Stimulated activated CD4-positive, alpha-beta T cell treated with anti-CD3 and anti-CD28 coated beads, Interleukin-15, amount 100 ng/mL, for 48 hours (primary cell): Measurements from ENCODE around the gene ZMIZ1.

Experiments
- DNase-seq, 2 donors: peaks; one replicate each; pipeline ENCODE4 v3.0.0-alpha.2; 2020; ENCODE audit warnings: low read depth in 2 of 2

The ZMIZ1 gene

DNA sequence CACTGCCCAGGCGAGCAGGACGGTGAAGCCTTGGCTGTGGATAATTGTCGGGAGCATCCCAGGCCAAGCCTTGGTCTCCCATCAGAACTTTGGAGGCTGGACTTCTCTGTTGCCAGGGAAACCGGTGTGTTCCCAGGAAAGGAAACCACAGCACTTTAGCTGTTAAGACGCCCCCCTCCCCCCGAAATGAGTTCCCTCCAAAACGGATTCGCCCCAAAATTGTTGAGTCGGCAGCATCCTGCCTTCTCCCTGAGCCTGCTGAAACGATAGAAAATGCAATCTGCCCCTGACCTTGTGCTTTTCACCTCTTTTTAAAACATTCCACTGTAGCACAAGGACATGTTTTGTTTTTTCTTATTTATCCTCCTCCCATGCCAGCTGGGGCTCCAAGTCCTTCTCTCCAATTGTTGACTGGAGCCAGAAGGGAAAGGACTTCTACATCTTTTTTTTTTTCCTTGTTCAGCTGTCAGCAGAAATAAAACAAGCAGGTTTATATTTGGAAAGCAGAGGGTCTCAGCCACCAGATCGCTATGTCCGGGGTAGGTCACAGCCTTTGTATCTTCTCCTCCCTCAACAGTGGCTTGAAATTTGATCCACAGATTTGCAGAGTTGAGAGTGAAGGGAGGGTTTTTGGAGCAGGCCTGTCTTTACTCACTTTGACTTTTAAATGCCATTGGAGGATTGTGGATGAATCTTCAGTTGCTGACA is 116.5 kb downstream of the ZMIZ1 start:
- no peak for DNase-seq

DNA sequence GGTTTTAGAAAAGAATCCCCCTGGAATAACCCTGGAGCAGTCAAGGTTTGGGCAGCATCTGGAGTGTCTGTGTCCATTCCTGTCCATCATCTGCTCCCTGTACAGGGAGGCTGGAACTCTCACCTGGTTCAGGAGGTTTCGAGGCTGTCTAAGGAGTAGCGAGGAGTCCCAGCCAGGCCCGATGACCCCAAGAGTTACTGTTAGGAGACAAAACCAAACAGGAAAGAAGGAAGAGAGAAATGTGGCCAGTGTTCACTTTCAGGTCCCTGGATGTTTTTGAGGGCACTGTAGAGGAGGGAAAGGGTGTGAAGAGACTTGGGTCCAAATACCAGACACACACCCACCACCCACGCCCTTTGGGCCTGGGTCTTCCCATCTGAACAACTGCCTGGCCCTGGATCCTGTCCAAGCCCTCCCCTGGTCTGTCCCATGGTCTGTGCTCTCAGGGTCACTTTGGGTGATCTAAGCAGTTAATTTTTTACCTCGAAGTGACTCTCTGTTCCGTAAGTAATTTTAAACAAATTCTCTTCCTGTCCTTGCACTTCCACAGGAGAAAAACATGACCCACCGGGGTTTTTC is 117.1 kb downstream of the ZMIZ1 start:
- no peak for DNase-seq

DNA sequence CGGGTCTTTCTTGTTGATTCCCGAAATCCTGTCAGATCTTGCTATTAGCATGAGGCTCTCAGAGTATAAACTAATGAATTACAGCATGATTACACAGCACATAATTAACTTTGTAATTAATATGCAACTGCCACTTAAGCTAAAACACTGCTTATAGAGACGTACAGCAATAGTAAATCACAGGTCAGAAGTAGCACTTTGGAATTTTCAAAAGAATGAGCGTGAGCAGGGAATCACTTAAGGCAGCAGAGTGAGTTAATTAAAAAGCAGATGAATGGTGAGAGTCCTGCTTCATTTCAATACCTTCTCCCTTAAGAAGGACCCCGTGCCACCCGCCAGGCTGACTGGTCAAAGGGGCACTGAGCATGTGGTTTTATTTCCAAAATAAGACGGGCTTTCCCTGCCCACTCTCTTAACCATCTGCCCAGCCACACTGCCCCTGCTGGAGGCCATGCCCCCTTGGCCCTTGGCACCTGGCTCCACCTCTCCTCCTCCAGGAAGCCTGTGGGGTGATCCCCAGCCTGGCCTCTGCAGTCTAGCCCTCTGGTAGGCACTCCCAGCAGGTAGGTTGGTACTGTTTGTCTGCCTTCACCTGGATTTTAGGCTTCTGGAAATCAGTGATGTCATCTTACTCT is 117.8 kb downstream of the ZMIZ1 start:
- DNase-seq = no peak

DNA sequence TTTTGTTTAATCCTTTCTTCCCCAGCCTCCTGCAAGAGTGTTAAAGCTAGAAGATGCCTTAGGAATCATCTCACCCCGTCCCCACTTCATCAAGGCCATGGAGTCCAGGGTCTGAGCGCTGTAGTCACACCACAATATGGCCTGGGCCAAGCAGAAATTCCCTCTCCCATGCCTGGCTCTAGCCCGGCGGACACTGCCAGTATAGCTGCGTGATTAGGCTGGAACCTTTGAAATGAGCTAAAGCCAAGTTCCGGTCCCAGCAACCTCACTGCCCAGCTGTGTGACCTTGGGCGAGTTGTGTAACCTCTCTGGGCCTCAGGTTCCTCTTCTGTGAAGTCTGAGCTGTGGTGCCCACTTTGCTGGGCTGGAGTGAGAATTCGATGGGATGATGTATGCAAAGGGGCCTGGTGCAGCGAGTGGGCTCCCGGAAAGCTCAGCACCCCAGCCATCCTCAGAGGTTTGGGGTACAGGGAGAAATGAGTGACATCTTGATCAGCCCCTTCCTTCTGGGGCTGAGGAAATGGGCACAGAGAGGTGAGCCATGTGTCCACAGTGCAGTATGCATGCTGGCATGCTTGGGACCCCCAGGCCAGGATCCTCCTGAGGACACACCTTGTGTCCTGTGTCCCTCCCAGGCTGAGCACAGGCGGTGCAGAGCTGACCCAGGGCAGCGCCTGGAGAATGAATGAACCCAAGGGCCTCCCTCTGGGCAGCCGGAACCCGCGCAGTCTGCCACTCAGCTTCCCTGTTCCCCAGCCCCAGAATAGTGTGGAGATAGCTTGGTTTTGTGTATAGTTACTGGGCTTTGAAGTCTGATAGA is 118.6 kb downstream of the ZMIZ1 start:
- DNase-seq = no peak

DNA sequence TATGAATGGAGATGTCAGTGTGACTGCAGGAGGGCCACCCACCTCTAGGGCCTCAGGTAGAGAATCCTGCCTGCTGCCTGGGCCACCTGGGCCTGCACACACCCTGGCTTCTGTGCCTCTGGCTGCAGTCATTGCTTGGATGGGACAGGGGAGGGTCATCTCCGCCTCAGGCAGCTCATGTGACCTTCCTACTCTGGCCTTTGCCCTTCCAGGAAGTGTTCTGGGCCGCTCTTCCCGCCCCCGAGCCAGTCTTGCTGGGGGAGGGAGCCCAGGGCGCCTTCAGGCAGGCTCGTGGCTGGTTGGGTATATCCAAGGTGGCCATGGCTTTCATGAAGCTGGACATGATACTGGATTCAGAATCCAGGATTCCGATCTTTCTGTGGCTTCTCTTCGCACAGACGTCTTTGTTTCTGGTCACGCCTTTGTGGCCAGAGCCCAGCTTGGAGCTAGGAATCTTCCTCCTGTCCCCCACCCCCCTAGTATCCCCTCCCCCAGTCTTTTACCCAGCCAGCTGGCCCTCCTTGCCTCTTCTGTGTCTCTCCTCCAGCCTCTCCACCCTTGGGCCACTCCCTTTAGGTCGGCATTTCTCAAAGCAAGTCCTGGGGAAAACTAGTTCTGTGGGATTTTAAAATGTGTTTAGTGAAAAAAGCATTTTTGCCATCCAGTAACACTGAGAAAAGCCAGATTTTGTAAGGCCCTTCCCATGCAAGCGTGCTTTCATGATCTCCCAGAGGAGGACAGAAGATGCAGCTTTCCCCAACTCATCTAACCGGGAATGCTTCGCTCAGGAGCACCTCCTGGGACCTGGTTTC is 119.6 kb downstream of the ZMIZ1 start:
- DNase-seq = no peak

DNA sequence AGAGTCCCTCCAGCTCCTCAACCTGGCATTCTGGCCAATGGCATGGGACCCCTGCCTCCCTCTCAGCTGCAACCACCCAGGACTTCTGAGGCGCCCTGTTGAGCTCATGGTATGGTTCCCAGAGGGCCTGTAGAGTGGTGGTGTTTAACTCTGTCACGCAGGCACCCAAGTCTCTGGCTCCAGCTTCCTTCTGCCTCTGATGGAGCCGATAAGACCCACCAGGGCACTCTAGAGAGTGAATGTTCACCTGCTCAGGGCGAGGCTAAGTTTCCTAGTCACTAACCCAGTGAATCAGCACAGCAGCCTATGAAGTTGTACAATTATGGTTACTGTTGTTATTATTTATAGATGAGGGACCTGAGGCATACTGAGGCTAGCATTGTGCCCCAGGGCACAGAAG is 120.4 kb downstream of the ZMIZ1 start:
- DNase-seq = no peak

DNA sequence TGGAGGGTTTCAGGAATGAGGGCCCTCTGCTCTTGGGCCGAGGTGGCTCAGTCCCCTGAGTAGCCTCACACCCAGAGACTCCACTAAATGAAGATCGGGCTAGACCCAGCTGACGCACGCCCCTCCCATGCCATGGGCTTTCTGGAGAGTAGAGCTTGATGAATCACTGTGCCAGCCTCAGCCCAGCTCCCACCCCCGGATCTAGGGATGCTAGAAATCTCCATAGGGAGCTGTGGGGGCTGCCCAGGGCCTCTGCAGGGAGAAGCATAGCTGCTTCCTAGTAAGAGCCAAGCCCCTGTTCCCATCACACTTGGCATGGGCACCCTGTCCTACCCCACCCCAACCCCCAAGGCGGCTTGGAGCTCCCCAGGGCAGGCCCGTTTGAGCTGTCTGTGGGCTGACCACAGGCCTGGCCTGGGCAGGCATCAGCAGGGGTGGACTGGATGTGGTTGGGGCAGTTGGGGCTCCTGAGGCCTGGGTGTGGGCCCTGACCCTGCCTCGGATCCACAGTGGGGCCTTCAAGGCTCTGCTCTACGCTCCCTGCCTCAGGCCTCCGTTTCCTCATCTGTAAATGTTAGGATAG is 121.2 kb downstream of the ZMIZ1 start:
- DNase-seq = no peak

DNA sequence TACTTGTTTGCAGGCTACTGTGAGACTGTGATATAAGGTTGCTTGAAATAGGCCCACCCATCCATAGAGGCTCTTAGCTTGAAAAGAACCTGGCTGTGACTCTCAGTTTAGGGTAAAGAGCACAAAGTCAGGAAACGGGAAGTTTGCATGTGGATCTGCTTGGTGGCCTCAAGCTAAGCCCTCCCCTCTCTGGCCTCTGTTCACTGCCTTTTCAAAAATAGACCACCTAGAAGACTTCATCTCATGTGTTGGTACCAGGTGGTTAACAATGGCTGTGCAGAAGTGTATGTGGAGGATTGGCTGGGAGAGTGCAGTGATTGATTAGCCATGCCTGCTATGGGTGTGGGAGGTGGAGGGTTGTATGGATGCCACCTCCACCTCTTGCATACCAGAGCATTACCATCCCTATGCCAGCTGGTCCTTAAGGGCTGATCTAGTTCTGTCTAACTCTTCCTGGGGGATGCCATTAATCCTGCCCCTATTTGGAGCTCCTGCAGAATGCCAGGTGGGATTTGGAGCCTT is 122.0 kb downstream of the ZMIZ1 start:
- no peak for DNase-seq

DNA sequence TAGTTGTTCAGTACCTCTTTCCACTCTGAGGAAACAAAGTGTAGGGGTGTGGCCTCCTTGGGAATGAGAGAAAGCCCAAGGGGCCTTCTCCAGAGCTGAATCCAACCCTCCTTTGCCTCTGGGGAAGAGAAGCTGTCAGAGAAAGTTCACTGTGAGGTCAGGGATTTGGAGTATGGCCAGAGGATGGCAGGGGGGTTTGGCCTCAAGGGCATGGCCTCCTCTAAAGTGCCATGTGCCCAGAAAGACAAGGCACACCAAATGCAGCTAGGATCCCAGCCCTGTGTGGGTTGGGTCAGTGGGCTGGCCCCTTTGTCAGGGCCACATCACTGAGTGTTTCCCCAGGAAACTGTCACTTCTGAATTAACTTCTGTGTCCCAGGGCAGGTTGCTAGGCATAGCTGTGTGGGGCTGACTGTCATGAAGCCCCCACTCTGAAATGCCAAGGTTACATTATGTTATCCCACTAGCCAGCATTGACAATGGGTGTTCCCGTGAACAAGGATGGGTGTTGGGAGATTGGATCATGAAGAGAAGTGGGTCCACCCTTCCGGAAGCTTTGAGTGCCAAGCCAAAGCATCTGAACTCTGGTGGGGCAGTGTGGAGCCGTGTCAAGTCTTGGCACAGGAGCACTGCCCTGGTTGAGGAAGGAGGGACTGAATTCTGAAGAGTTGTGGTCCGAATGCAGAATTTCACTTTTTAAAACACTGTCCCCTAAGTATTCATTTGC is 123.3 kb downstream of the ZMIZ1 start:
- DNase-seq = no peak

DNA sequence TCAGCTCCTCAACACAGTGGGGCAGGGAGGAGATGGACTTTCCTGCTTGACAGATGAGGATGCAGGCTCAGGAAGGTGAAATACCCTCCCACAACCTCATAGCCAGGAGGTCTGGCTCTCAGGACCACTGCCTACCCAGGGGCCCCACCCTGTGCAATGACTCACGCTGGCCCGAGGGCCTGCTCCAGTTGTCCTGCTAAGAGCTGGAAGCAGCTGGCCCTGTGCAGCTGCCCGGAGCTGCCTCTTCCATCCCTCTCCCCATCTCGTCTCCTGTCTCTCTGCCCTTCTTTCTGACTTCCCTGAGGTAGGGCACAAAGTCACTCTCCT is 123.9 kb downstream of the ZMIZ1 start:
- DNase-seq = no peak

DNA sequence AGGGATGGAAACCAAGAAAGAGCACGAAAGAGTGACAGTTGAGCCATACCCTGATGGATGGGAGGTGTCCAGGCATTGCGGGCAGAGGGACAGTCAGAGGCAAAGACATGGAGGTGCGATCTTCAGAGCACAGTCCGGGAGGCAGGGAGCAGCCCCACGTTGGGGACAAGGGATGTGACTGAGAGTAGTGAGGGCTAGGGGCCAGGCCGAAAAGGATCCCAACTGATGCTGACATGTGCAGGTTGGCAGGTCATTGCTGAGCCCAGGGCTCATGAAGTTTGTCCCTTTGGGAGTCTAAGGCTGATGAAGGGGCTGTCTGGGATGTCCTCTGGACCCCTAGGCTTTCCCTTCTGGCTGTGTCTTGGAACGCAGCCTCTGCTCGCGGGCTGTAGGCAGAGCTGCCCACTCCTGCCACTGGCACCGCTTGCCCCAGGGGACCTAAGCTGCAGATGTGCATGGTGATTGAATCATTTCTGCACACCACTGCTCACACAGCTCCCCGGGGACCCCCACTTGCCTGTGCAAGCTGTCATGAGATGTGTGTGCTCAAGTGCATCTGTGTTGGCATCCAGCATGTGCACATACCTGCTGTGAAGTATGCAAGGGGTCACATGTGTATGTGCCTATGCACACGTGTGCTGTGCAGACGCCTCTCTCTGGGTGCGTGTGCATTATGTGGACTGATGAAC is 125.1 kb downstream of the ZMIZ1 start:
- DNase-seq = no peak

DNA sequence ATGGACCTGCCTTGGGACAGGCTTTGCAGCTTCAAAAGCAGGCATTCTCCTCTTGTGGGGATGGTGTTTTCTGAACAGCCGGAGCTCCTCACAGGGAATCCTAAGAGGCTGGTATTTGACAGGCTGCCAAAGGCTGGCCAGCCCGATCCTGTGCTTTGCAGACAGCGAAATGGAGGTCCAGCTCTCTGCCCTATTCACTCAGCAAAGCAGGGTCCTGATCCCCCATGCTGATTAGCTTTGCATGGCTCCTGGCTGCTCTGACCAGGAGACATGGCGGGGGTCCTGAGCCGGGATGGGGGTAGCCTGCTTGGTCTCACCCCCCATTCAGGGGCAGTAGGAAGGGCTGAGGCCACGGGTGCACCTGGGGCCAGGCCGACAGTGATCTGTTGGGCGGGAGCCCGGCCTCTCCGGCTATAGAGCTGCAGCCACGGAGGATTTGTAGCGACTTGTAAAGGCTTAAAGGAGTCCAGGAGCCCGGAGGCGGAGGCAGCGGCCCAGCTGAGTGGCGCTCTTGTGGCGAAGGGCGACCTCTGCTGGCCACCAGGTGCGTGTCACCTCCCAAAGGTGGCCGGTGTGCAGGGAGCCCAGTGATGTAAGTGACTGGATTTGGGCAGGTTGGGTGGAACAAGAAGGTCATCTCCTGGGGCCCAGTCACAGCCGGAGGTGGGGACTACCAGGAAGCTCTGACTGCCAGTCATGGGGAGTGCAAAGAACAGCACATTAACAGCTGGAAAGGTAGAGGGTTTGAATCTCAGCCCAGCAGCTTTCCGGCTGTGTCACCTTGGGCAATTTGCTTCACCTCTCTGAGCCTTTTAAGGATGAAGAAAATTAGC is 126.5 kb downstream of the ZMIZ1 start:
- DNase-seq = peak; percentile 67 to 69

DNA sequence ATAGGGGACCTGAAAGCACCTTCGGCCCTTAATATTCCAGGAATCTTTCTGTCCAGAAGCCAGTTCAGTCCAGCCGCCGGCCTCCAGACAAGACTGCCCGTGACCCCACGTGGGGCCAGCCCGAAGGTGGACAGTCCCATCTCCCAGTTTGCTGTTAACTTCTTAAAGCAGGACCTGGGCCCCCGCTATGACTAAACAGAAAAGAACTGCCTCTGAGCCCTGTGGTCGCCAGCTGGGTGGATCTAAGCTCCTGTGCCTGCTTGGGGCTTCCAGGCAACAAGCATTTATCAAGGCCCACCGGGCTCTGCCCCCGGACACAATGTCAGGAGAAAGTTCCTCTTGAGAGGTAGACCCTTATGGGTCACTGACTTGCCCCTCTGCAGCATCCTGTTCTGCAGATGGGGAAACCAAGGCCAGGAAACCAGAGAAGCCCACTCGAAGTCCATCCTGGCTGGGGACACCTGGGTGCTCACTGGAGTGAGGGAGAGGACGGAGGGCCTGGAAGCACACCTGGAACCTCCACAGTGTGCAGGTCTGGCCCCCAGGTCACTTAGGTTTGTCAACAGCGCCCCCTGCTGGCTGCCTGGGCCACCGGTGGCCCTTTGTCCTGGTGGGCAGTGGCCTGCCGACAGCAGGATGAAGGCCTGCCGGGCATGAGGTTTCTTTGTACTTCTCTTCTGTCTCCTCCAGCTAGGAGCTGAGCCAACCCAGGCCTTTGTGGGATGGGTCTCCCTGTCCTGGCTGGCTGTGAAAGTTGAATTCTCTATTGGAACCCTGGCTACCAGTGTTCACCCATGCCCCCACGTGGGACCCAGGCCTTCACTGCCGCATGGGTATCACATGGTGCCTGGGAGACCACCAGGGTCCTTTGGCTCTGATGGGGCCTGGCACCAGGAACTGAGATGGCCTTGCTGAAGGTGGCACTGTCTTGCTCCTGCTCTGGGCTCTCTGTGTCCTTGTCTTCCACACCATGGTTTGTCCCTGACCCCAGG is 128.0 kb downstream of the ZMIZ1 start:
- DNase-seq = peak; percentile 56 to 72

DNA sequence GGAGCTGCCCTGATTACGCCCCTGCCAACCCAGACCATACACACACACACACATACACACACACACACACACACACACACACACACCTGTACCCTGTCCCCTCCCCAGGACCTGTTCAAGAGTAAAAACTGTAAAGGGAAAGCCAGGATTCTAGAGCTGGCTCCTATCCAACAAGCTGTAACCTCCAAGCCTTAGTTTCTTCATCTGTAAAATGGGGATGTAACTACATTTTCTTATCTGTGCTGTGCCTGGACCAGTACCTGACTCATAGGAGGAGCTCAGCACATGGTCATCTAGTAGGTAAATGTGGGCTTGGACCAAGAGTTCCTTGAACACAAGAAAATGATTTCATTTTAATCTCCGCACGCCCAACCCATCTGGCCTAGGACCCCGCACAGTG is 128.8 kb downstream of the ZMIZ1 start:
- DNase-seq = no peak

DNA sequence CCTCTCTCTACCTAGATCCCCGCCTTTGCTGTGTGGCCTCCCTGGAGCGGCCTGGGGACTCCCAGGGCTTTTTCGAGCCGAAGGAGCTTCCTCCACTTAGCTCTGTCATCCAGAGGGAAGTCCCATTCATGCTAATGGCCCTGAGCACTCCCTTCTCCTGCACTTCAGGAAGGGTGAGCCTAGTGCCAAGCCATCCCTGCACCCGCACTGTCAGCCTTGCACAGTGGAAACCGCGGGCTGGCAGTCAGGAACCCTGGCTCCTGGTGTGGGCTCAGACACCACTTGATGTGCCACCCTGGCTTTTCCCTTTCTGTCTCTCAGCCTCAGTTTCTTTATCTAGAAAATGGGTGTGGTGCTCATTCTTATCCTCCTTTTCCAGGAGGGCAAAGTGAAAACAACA is 131.6 kb downstream of the ZMIZ1 start:
- no peak for DNase-seq

DNA sequence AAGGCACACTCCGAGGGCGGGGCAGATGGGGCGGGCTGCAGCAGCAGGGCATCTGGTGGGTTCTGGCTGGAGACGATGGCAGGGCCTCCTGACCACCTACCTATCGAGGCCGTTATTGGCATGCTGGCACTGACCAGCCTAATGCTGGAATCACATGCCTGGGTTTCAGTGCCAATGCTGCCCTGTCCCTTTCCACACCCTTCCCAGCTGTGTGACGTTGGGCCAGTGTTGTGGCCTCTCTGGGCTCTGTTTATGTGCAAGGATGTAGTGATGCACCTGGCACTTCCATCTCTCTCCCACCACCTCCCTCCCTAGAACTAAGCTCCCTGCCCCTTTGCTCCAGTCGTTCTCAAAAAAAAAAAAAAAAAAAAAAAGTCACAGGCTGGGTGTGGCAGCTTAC is 132.9 kb downstream of the ZMIZ1 start:
- no peak for DNase-seq

DNA sequence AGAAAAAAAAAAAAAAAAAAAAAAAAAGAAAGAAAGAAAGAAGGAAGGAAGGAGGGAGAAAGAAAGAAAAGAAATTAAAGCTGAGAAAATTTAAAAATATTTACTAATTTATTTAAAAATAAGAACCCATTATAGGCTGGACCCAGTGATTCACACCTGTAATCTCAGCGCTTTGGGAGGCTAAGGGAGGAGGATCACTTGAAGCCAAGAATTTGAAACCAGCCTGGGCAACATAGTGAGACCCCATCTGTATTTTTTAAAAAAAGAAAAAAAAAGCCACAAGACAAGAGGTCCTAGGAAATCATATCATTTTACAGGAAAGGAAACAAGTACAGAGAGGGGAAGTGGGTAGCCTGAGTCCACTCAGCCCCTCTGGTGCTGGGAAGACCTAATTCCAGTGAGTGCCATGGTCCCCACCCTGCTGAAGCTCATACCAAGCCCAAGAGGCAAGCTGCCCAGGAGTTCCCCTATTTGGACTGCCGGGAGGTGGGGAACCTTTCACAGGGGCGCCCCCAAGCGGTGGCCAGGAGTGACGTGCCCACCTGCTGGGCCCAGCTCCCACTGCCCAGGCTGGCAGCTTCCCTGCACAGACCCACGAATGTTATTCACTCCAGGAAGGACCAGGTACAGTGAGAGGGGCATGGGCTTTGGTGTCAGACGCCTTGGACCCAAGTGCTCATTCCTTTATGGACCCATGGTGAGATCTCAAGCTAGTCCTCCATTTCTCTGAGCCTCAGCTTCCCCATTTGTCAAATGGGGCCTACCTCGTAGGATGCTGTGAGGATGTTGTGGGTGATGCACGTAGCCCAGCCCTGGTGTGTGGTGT is 133.6 kb downstream of the ZMIZ1 start:
- peak in 1 of 2 donors; percentile 11 for DNase-seq
